ENCODE data around the gene VWA2.

DNA sequence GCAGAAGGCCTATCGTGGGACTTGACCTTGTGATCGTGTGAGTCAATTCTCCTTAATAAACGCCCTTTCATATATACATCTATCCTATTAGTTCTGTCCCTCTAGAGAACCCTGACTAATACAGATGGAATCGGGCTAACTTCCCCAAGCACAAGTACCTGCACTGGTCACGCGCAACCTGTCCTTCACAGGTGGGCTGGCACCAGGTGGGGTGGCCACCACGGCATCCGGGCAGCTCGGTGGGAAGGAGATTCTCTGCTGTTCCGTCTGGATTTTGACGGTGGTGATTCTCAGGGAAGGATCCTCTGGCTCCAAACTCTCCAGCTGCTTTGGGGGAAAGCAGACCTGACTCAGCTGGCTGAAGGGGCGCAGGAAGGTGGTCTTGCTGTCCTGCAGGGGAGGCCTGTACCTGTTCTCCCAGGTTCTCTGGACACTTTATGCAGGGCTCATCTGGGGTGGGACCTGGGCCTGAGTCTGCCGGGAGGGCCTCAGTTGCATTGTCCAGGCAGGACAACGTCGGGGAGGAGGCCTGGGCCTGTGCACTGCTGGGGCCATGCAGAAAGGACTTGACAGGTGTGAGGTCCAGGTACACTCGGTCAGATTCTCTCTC, 61.1 kb downstream of the VWA2 start:
- no peak for TF ChIP-seq POLR2A (IDR thresholded peaks at IDR 0.05; ENCODE audit: low read depth)
- TF ChIP-seq, protein P1, sequence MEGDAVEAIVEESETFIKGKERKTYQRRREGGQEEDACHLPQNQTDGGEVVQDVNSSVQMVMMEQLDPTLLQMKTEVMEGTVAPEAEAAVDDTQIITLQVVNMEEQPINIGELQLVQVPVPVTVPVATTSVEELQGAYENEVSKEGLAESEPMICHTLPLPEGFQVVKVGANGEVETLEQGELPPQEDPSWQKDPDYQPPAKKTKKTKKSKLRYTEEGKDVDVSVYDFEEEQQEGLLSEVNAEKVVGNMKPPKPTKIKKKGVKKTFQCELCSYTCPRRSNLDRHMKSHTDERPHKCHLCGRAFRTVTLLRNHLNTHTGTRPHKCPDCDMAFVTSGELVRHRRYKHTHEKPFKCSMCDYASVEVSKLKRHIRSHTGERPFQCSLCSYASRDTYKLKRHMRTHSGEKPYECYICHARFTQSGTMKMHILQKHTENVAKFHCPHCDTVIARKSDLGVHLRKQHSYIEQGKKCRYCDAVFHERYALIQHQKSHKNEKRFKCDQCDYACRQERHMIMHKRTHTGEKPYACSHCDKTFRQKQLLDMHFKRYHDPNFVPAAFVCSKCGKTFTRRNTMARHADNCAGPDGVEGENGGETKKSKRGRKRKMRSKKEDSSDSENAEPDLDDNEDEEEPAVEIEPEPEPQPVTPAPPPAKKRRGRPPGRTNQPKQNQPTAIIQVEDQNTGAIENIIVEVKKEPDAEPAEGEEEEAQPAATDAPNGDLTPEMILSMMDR (IDR thresholded peaks at IDR 0.05) = no peak
- TF ChIP-seq POLR2AphosphoS5 (IDR thresholded peaks at IDR 0.05) = no peak
- no peak for TF ChIP-seq EP300 (IDR thresholded peaks at IDR 0.05)
